HG03378 (cell line): Measurements from ENCODE around the gene CCDC138.

ENCODE experiments used
- ATAC-seq: cut with Tn5 transposase; IDR thresholded peaks from one replicate; pipeline ENCODE4 v1.9.1; 2021; ENCODE audit warnings: mild to moderate bottlenecking, moderate library complexity; ENCODE audit not compliant: unreplicated experiment

The CCDC138 gene

GRCh38 chr2:108917526-108917925 lies 131.0 kb downstream of the CCDC138 start:
- ATAC-seq, result no peak

- no peak for ATAC-seq
Measured at GRCh38 chr2:108918156-108918874, 131.7 kb downstream of the CCDC138 start.

GRCh38 chr2:108918941-108919341 lies 132.4 kb downstream of the CCDC138 start:
- ATAC-seq, result no peak

GRCh38 chr2:108919571-108920373 lies 133.2 kb downstream of the CCDC138 start:
- ATAC-seq, result no peak

GRCh38 chr2:108920686-108921085 lies 134.1 kb downstream of the CCDC138 start:
- ATAC-seq, result no peak

GRCh38 chr2:108921096-108922030 lies 134.8 kb downstream of the CCDC138 start:
- no peak for ATAC-seq

GRCh38 chr2:108922141-108922915 lies 135.8 kb downstream of the CCDC138 start:
- no peak for ATAC-seq

- no peak for ATAC-seq
Measured at GRCh38 chr2:108923019-108923700, 136.6 kb downstream of the CCDC138 start.

- ATAC-seq, result no peak
Measured at GRCh38 chr2:108923736-108924579, 137.4 kb downstream of the CCDC138 start.

GRCh38 chr2:108924580-108925251 lies 138.1 kb downstream of the CCDC138 start:
- no peak for ATAC-seq

GRCh38 chr2:108925286-108925685 lies 138.7 kb downstream of the CCDC138 start:
- no peak for ATAC-seq

- ATAC-seq, result no peak
Measured at GRCh38 chr2:108925735-108926134, 139.2 kb downstream of the CCDC138 start.
